T-helper 9 cell (primary cell): ENCODE data around the gene TMPO.
"Not testable (repeated sequence)": the region's sequence is repeated elsewhere in the genome, so short reads cannot be mapped to it uniquely, and the experiment has no call there.

ENCODE experiments used
- DNase-seq: peaks from one replicate; pipeline ENCODE4 v3.0.0-alpha.2; 2020

Gene TMPO

DNA sequence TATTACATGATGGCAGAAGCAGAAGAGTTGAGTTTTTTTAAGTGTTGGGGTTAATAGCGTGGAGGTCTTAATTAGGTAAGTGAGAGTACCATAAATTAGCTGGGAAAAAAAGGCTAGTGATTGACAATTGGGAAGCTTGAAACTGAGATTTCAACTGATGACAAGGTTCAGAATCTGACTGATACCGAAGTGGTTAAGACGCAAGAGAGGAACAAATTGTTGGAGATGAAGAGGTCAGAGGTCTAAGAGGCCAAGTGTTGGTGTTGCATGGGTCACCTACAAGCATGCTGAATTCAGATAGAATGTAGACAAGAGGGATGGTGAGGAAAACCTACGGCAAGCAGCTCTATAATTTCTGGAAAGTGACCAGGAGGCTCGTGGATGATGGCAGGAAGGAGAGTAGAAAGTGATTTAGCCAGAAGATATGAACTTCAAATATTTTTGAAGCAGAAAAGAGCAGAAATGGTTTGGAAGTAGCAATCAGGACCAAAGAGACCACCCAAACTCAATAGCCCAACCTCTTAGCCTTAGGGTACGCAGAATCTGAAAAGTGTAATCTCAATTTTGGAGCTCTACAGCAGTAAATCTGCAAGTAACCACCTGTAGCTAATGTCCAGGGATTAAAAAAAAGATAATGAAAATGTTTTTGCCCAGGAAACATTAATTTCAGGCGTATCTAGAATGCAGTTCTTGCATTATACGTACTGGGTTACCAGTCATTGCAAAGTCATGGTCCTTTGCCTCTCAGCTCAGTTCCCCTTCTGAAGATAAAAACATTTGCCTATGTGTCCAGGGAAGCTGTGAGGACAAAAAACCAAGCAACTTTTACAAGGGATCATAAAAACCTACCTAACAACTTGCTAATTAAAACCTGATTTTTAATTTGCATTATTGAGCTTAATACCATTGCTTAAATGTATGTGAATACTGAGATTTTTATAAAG is 1.7 kb upstream of the TMPO start:
- DNase-seq = no peak

DNA sequence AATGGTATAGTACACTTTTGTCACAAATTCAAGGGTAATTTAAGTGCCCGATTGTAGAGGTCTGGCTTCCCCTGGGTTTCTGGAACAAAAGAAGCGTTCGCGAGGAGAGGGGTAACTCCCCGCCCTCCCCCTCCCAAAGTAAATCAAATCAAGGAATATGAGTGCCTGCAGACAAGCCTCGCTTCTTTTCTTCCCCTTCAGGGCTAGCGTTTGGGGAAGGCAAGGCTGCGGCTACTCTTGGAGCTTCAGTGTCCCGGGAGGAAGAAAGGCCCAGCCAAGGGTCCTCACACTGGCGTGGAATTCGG is 456 bp upstream of the TMPO start:
- no peak for DNase-seq

DNA sequence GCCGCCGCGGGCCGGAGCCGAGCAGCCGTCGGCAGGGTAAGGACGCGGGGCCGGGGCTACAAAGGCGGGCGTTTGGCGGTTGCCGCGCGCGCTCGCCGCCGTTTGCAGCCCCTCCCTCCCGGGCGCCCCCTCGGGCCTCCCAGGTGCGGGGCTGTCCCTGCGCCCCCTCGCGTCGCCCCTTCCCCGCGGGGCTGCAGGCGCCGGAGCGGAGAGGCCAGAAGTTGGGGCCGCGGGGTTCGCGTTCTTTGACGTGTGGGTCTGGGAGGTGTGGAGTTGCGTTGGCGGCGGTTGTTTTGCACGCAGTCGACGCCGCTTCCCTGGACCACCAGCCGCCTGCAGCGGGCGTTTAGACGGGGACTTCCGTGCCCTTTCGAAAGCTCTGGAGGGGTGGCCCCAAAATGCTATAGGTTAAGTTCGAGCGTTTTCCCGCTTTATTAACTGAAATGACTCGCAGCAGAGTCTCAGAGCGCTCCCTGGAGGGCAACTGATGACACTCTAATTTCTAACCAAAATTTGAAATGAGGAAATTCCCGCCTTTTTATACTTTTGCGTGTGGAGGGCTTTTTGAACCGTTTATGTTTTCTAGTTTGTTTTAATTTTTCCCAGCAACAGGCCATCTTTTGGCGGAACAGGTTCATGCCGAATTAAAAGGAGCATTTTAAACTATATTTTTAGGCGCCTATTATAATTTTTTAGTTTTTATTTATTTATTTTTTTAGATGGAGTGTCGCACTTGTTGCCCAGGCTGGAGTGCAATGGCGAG is 902 bp downstream of the TMPO start:
- DNase-seq = peak; percentile 70

DNA sequence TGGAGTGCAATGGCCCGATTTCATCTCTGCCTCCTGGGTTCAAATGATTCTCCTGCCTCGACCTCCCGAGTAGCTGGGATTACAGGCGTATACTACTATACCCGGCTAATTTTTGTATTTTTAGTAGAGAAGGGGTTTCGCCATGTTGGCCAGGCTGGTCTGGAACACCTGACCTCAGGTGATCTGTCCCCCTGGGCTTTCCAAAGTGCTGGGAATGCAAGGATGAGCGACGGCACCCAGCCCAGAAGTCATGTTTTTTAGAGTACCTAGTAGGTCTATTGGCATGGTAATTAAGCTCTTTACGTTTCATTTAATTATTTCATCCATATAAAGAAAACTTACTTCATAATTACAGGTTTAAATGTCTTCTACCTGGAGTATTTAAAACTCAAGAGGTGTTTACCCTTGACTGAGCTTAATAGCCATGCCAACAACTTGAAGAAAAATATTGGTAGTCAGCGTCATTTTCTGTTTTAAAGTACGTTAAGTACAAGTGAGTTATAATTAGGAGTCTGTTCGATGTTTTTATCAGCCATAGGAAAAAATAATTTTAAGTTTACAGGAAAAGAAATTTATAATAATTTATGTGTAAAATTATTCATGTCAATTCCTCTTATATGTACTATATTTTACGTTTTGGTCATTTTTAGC is 4.0 kb downstream of the TMPO start:
- DNase-seq = no peak

DNA sequence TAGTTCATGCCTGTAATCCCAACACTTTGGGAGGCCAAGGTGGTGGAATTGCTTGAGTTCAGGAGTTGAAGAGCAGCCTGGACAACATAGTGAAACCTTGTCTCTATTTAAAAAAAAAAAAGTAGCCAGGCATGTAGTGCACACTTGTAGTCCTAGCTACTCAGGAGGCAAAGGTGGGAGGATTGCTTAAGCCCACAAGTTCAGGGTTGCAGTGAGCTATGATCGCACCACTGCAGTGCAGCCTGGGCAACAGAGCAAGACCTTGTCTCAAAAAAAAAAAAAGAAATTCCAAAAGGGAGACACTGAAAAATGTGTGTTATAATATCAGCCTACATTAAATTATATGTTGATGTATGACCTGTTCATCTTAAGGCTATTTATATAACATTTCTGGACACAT is 14.7 kb downstream of the TMPO start:
- no peak for DNase-seq

DNA sequence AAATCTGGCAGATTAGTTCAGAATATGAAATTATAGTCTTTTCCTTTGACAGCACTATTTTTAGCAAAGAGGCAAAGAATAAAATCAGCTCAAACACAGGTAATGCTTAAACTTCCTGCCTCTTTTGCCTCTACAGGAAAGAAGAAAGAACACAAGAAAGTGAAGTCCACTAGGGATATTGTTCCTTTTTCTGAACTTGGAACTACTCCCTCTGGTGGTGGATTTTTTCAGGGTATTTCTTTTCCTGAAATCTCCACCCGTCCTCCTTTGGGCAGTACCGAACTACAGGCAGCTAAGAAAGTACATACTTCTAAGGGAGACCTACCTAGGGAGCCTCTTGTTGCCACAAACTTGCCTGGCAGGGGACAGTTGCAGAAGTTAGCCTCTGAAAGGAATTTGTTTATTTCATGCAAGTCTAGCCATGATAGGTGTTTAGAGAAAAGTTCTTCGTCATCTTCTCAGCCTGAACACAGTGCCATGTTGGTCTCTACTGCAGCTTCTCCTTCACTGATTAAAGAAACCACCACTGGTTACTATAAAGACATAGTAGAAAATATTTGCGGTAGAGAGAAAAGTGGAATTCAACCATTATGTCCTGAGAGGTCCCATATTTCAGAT is 17.4 kb downstream of the TMPO start:
- DNase-seq = no peak

DNA sequence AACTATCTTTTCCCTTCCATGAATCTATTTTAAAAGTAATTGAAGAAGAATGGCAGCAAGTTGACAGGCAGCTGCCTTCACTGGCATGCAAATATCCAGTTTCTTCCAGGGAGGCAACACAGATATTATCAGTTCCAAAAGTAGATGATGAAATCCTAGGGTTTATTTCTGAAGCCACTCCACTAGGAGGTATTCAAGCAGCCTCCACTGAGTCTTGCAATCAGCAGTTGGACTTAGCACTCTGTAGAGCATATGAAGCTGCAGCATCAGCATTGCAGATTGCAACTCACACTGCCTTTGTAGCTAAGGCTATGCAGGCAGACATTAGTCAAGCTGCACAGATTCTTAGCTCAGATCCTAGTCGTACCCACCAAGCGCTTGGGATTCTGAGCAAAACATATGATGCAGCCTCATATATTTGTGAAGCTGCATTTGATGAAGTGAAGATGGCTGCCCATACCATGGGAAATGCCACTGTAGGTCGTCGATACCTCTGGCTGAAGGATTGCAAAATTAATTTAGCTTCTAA is 18.4 kb downstream of the TMPO start:
- no peak for DNase-seq

DNA sequence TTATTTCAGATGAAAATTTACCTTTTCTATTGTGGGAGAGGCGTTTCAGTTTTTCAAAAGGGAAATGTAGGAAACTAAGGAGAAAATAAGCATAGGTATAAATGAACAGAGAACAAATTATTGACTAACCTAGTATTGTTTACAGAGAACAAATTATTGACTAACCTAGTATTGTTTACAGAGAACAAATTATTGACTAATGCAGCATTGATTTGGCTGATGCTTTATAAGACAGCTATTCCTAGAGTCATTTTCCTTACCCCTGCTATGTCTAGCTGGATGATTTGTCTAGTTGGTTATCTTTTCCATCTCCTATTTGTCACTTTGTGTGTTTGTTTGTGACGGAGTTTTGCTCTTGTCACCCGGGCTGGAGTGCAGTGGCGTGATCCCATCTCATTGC is 22.6 kb downstream of the TMPO start:
- no peak for DNase-seq

DNA sequence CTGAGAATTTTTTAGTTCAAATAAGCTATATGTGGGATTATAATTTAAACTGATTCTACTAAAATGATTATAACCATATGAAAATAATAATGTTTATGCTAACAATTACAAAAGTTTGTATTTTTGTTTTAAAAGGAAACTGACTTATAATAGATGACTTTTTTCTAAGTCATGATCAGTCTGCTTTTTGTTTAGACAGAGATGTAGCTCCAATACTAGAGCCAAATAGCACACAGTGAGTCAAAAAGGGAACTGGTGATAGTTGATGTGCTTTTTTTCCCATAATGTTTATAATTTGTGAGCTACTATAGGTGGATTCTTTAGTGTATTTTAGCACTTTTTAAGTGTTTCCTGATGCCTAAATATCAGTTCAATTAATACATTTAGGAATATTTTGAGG is 28.3 kb downstream of the TMPO start:
- DNase-seq = no peak

DNA sequence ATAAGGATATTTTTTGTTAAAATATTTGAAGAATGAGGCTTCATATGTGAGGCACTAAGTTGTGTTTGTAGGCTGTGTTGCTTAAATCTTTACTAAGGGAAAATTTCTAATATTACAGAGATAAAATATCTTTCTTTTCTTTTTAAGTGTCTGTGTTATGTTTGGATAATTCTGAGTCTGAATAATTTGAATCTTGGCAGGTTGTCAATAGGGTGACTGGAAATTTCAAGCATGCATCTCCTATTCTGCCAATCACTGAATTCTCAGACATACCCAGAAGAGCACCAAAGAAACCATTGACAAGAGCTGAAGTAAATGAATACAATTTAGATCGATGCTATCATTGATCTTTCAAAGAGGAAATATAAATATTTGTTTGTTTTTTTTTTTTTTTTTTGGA is 29.4 kb downstream of the TMPO start:
- DNase-seq = no peak

DNA sequence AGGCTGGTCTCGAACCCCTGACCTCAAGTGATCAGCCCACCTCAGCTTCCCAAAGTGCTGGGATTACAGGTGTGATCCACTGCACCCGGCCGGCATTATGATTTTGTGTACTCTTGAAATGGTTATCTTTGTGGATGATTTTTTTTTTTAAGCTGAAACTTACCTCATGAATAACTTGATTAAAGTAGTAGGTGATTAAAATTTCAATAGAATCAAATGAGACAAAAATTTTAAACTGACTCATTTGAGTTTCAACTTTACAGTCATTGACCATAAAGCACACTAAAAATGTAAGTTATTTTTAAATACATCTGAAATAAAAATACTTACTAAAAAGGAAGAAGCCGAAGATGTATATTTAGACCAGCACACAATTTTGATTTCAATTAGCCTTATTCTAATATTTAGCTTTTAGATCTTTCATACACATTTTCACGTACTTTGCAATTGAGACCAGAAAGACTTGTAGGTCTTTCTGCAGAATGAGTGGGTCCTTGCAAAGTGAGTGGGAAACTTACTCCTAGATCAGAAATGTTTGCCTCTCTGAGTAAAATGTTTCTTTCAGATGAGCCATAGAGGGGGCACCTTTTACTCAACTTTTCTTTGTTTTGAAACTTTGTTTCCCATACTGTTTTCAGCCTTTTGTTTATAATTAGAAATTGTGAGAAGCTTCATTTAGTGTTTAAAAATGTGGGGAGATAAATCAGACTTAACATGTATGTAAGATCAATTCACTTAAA is 34.2 kb downstream of the TMPO start:
- DNase-seq = no peak

DNA sequence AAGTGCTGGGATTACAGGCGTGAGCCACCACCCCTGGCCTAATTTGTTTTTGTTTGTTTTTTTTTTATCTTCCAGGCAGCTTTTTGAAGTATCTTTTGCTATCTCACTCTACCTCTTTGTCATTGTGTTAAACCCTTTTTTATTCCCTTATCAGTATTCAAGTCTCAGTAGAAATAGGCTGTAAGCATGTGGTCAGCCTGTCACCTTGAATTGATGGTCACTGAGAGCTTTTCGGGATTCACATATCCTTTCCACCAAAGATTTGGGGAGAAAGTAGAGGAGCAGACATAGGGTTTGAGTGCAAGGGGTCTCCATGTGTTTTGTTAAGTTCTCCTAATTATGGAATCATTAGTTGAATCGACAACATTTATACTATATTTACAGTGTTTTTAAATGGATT is 36.4 kb downstream of the TMPO start:
- no peak for DNase-seq

DNA sequence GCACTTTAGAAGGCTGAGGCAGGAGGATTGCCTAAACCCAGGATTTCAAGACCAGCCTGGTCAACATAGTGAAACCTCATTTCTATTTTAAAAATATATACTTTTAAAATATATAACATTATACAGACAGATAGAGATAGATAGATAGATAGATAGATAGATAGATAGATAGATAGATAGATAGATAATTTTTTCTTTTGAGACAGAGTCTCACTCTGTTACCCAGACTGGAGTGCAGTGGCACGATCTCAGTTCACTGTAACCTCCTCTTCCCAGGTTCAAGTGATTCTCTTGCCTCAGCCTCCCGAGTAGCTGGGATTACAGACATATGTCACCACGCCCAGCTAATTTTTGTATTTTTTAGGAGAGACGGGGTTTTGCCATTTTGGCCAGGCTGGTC is 42.7 kb downstream of the TMPO start:
- DNase-seq = not testable (repeated sequence)

DNA sequence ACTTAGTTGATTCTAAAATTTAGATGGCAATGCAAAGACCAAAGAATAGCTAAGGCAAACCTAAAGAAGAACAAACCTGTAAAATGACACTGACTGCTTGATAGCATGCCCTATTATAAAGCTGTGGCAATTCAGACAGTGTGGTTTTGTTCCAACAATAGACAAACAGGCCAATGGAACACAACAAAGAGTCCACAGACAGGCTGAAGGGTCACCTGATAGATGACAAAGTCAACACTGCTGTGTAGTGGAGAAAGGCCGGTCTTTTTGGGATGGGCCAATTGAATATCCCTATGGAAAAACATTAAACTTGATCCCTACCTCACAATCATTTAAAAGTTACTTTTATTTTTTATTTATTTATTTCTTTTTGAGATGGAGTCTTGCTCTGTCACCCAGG is 44.3 kb downstream of the TMPO start:
- no peak for DNase-seq

DNA sequence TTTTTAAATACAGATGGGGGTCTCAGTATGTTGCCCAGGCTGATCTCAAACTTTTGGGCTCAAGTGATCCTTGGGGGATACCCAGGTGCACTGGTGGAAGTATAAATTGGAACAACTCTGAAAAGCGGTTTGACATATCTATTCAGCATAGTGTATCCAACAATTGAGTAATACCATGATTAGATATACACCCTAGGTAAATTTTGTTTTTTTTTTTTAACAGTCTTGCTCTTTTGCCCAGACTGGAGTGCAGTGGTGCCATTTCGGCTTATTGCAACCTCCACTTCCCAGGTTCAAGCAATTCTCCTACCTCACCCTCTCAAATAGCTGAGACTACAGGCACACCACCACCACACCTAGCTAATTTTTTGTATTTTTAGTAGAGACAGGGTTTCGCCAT is 46.5 kb downstream of the TMPO start:
- DNase-seq = no peak

DNA sequence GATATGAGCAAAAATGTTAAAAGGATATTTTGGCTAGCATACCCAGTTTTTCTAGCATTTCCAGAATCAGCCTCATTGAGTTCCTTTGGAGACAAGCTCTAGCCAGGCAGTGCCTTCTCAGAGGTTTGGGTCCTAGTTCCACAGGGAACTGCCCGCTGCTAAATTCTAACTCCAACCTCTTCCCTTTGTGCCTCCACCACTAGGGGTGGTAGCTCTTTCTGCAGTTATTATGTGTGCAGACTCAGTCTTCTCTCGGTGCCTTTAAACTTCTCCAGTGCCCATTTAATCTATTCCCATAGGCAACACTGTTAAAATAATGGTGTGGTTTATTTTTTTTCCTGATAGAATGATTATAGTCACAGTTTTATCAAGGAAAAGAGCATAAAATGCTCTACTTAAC is 56.6 kb downstream of the TMPO start:
- DNase-seq = no peak

DNA sequence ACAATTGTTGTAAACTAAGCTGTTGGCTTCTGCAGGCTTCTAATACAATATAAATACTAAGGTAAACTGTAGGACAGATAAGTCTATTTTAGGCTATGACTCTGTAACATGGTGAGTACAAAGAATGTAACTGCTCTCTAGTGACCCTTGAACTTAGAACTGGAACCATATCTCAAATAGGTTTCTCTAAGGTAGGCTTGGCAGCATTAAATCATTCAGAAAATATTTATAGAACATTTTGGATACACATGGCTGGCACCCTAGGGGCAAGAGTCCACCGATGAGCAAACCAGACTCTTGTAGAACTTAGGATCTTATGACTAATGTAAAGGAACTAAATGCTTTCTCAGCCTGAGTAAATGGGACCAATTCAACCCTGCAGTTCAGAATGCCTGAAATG is 58.7 kb downstream of the TMPO start:
- DNase-seq = no peak

DNA sequence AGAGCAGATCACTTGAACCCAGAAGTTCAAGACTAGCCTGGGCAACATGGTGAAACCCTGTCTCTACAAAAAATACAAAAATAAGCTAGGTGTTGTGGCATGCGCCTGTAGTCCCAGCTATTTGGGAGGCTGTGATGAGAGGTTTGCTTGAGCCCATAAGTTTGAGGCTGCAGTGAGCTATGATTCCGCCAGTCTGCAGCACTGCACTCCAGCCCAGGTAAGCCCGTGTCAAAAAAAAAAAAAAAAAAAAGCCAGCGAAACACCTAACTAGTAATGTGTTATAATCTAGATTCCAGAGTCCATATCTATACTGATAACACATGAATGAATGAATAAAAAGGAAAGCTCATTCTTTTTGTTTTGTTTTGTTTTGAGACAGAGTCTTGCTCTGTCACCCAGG is 59.6 kb downstream of the TMPO start:
- no peak for DNase-seq

DNA sequence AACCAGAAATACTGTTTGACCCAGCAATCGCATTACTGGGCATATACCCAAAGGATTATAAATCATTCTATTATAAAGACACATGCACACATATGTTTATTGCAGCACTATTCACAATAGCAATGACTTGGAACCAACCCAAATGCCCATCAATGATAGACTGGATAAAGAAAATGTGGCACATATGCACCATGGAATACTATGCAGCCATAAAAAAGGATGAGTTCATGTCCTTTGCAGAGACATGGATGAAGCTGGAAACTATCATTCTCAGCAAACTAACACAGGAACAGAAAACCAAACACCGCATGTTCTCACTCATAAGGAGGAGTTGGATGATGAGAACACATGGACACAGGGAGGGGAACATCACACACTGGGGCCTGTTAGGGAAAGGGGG is 61.4 kb downstream of the TMPO start:
- not testable (repeated sequence) for DNase-seq

DNA sequence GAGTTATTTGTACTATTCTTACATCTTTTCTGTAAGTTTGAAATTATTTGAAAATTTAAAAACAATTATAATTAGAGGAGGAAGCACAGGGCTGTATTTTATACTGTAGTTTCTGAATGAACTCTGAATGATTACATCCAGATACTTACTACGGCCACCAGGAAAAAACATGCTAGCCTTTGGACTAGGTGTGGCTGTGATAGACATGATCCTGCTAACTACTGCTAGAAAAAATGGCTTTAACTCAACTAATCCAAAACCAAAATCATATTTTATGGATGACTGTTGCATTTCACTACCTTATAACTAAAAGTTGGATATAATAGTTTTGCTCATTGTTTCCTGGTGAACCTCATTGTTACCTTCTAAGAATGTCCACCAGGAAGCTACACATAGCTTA is 63.0 kb downstream of the TMPO start:
- DNase-seq = no peak

DNA sequence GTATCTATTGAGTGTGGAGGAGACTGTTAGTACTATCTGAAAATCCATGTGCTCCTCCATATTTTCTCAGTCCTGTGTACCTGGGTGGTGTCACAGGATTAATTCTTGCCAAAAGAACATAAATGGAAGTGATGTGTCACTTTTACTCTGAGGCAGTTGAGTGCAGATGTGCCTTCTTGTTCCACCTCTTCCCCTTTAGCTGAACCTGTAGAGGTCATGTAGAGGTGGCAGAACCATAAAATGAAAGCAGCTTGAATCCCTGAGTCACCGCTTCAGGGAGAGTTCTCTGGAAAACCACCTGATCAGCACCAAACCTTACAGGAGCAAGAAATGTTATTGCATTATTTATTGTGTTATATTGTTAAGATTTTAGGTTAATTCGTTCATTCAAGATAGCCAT is 63.4 kb downstream of the TMPO start:
- DNase-seq = no peak

DNA sequence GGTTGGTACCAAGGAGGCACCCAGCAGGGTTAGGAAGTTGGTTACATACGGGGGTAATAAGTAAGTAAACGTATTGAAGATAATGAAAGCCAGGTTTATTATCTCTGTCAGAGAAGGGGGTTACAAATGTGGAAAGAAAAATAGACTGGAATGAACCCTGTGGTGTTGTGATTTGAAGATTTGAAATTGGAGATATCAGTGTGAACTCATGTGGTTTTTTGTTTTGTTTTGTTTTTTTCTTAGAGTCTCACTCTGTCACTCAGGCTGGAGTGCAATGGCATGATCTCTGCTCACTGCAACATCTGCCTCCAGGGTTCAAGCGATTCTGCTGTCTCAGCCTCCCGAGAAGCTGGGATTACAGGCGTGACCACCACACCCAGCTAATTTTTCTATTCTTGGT is 64.0 kb downstream of the TMPO start:
- DNase-seq = no peak
